Prostate gland (tissue), 2 donors: ENCODE measurements around the gene AKAP13.

Source experiments
- CTCF ChIP-seq, 4 experiments: fragments of 200-600 bp in 2 of 4; fragments of 450-650 bp in 2 of 4; sonication (generic) in 2 of 4; IDR thresholded peaks; 1 replicate in 3 of 4; 2 replicates in 1 of 4; pipeline ENCODE4 v1.5.1; 2016 to 2019; ENCODE audit warnings: antibody characterized with exemption in 4 of 4, mild to moderate bottlenecking in 2 of 4, moderate library complexity in 2 of 4
- POLR2A ChIP-seq: fragments of 450-650 bp; IDR thresholded peaks from one replicate; pipeline ENCODE4 v1.6.1; 2016; ENCODE audit warnings: antibody characterized with exemption, mild to moderate bottlenecking
- POLR2AphosphoS5 ChIP-seq: sonication (generic); formaldehyde crosslinking; IDR thresholded peaks from one replicate; pipeline ENCODE4 v1.6.1; 2017; ENCODE audit warnings: antibody characterized with exemption

DNA sequence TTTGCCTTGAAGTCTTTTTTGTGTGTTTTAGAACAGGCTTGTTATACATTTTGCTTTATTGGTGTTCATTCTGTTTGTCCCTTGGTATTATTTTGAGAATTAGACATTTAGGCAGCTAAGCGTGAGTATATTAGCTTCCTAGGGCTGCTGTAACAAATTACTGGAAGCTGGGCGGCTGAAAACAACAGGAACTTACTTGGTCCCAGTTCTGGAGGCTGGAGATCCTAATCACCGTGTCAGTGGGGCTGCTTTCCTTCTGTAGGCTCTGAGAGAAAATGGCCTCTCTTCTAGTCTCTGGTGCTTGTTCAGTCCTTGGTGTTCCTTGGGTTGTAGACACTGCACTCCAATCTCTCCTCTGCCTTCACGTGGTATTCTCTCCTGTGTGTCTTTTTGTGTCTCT, 272.1 kb downstream of the AKAP13 start:
- TF ChIP-seq CTCF (IDR thresholded peaks at IDR 0.05) (no peak), POLR2A (no peak), POLR2AphosphoS5 (no peak)
